ENCODE results near the gene ANGPTL4. TPM values are rescaled to one million over a fixed set of nuclear protein-coding genes. Genes with fewer than 3 reads are reported as not detected.
A peak's percentile ranks its signal among the peaks of the same experiment; 100 is the strongest.

Gene ANGPTL4
- total RNA-seq, 1 donor from 2014 or later = 22.4 TPM

DNA sequence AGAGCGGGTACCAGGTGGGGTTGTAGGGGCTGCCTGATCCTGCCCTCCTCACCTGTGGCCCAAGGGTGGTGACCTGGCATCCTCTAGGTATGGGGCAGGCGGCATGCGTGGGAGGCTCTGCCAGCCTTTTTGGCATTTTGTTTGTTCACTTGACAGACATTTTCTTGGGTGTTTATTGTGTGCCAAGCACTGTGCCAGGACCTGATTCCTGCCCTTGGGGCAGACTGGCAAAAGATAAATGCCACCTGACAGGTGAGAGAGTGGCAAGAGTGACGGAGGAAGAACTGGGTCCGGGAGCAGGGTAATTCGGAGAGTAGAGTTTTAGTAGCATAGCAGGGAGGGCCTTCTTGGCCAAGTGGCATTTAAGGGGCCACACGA is 32.2 kb downstream of the ANGPTL4 start:
- DNase-seq (ENCODE audit: low read depth) = no peak
- no peaks in the 10 kb centered on the region for H3K36me3 ChIP-seq (ENCODE audit: control insufficient read depth, insufficient read depth, low read length)
- H3K4me3 ChIP-seq (ENCODE audit: low read depth, low read length) = no peak overlapping the region
- H3K27me3 ChIP-seq (ENCODE audit: control insufficient read depth, insufficient read depth, low read length) = no peaks in the 10 kb centered on the region
- TF ChIP-seq, protein P1, sequence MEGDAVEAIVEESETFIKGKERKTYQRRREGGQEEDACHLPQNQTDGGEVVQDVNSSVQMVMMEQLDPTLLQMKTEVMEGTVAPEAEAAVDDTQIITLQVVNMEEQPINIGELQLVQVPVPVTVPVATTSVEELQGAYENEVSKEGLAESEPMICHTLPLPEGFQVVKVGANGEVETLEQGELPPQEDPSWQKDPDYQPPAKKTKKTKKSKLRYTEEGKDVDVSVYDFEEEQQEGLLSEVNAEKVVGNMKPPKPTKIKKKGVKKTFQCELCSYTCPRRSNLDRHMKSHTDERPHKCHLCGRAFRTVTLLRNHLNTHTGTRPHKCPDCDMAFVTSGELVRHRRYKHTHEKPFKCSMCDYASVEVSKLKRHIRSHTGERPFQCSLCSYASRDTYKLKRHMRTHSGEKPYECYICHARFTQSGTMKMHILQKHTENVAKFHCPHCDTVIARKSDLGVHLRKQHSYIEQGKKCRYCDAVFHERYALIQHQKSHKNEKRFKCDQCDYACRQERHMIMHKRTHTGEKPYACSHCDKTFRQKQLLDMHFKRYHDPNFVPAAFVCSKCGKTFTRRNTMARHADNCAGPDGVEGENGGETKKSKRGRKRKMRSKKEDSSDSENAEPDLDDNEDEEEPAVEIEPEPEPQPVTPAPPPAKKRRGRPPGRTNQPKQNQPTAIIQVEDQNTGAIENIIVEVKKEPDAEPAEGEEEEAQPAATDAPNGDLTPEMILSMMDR (IDR thresholded peaks at IDR 0.05; ENCODE audit: insufficient read depth, low read length, poor library complexity, severe bottlenecking) = no peak

DNA sequence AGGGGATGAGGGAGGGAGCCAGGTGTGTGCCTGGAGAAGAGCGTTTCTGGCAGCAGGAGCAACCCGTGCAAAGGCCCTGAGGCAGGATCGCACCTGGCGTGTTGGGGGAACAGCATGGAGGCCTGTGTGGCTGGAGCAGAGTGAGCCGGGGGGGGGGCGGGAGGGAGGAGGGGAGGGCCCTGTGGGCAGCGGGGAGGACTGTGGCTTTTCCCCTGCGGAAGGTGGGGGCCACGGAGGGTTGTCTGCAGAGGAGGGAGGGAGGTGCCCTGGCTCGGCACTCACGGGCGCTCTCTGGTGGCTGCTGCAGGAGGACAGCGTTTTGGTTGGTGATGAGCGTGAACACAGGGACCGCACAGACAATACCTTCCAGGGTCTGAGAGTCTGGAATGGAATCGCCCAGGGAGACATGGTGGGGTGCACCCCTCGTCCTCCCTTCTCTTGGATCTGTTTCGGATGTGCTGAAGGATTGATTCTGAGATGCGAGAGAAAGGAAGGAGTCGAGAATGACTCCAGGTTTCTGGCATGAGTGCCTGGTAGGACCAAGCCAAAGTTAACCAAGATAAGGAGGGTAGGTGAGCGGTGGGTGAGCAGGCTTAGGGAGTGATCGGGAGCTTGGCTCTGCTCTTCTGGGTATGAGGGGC is 32.7 kb downstream of the ANGPTL4 start:
- Histone ChIP-seq H3K36me3 (ENCODE audit: control insufficient read depth, insufficient read depth, low read length) (no peaks in the 10 kb centered on the region), H3K4me3 (ENCODE audit: low read depth, low read length) (no peak overlapping the region), H3K27me3 (ENCODE audit: control insufficient read depth, insufficient read depth, low read length) (no peaks in the 10 kb centered on the region)
- DNase-seq (ENCODE audit: low read depth) = no peak
- TF ChIP-seq, protein P1 (IDR thresholded peaks at IDR 0.05; ENCODE audit: insufficient read depth, low read length, poor library complexity, severe bottlenecking) = peak; percentile 74

DNA sequence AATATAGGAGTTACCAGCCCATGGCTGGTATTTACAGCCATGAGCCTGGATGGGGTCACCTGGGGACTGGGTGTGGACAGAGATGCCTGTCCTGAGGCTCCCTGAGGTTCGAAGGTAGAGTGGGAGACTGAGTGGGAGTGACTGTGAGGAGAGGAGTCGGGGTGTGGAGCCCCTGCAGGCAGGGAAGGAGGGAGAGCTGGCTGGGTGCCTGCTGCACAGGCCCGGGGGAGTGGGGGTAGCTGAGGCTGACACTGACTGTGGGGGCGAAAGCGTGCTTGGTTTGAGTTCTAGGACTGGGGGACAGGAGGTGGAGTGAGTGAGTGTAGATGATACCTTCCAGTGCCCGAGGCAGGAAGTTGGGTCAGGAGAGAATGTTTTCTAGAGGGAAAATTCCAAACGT is 33.3 kb downstream of the ANGPTL4 start:
- Histone ChIP-seq H3K36me3 (ENCODE audit: control insufficient read depth, insufficient read depth, low read length) (no peaks in the 10 kb centered on the region), H3K4me3 (ENCODE audit: low read depth, low read length) (no peak overlapping the region), H3K27me3 (ENCODE audit: control insufficient read depth, insufficient read depth, low read length) (no peaks in the 10 kb centered on the region)
- TF ChIP-seq, protein P1 (IDR thresholded peaks at IDR 0.05; ENCODE audit: insufficient read depth, low read length, poor library complexity, severe bottlenecking) = no peak
- DNase-seq (ENCODE audit: low read depth) = no peak

DNA sequence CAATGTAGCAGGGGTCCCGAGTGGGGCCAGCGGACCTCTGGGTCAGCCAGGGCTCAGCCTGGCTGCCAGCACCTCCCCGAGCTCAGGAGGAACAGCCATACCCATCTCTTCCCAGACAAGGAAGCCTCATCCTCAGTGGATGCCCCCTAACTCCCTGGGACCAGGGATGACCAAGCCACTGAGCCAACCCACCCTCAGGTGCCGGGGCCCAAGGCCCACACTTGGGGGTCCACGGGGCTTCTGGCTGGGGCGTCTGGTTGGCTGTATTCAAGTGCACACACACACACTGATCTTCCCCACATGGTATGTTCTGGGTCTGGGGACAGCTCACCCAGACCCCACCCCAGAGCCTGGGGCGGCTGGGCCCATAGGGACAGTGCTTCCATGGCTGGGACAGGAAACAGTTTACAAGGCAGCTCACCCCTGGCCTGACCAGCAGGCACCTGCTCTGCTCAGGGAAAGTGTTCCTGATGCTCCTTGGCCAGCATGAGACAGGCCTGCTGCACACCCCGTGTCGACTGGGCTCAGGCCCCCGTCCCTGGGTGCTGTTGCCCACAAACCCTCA is 33.9 kb downstream of the ANGPTL4 start:
- TF ChIP-seq, protein P1 (IDR thresholded peaks at IDR 0.05; ENCODE audit: insufficient read depth, low read length, poor library complexity, severe bottlenecking) = no peak
- Histone ChIP-seq H3K27me3 (ENCODE audit: control insufficient read depth, insufficient read depth, low read length) (no peaks in the 10 kb centered on the region), H3K4me3 (ENCODE audit: low read depth, low read length) (no peak overlapping the region), H3K36me3 (ENCODE audit: control insufficient read depth, insufficient read depth, low read length) (no peaks in the 10 kb centered on the region)
- DNase-seq (ENCODE audit: low read depth) = no peak

DNA sequence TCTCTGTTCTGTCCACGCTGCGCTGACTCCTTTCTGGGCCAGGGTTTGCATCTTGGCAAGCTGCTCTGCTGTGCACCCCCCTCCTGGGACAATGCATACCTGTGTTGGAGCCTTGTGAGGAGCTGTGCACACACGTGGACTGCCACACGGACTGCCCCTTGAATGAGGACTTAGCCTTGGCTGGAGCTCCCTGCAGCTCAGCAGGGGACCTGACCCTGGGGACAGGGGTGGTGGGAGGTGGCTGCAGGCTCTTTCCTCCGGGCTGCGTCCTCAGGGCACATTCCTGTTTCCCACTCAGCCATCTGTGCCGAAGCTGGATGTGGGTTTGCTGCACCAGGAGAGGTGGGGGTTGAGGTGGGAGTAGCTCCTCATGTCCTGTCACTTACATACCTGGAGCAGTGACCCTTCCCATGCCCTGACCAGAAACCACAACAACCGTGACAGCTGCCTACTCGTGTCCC is 34.4 kb downstream of the ANGPTL4 start:
- H3K27me3 ChIP-seq (ENCODE audit: control insufficient read depth, insufficient read depth, low read length) = no peaks in the 10 kb centered on the region
- H3K36me3 ChIP-seq (ENCODE audit: control insufficient read depth, insufficient read depth, low read length) = no peaks in the 10 kb centered on the region
- H3K4me3 ChIP-seq (ENCODE audit: low read depth, low read length) = no peak overlapping the region
- TF ChIP-seq, protein P1 (IDR thresholded peaks at IDR 0.05; ENCODE audit: insufficient read depth, low read length, poor library complexity, severe bottlenecking) = no peak
- DNase-seq (ENCODE audit: low read depth) = peak; percentile 57
